Transverse colon (tissue), 4 donors: ENCODE results near the gene FGF1. TPM values are rescaled to one million over a fixed set of nuclear protein-coding genes. Genes with fewer than 3 reads are reported as not detected.

ENCODE experiments used
- DNase-seq: peaks from one replicate; pipeline ENCODE4 v3.0.0-alpha.2; 2019
- H3K27ac ChIP-seq, 4 donors: fragments of 200-600 bp; sonication (generic); 2 replicates each; pipeline ENCODE4 v1.5.1; 2016 to 2018; ENCODE audit warnings: inconsistent platforms in 4 of 4
- H3K27me3 ChIP-seq: fragments of 200-600 bp; sonication (generic); 2 replicates; pipeline ENCODE4 v1.5.1; 2017; ENCODE audit warnings: inconsistent platforms
- H3K36me3 ChIP-seq, 4 donors: fragments of 200-600 bp; sonication (generic); 2 replicates each; pipeline ENCODE4 v1.5.1; 2017 to 2019; ENCODE audit warnings: inconsistent platforms in 4 of 4
- H3K4me1 ChIP-seq, 4 donors: fragments of 200-600 bp; sonication (generic); 2 replicates each; pipeline ENCODE4 v1.5.1; 2017 to 2020; ENCODE audit warnings: inconsistent platforms in 4 of 4
- H3K4me3 ChIP-seq, 4 donors: fragments of 200-600 bp; sonication (generic); 1 replicate in 1 of 4; 2 replicates in 3 of 4; pipeline versions ENCODE4 v1.5.1 to v1.6.1; 2017 to 2019; ENCODE audit warnings: inconsistent platforms in 4 of 4
- H3K9me3 ChIP-seq, 2 donors: fragments of 200-600 bp; sonication (generic); 2 replicates each; pipeline ENCODE4 v1.5.1; 2017 to 2019; ENCODE audit warnings: inconsistent platforms in 2 of 2
- EP300 ChIP-seq: sonication (generic); formaldehyde crosslinking; IDR thresholded peaks from one replicate; pipeline ENCODE4 v1.6.1; 2017; ENCODE audit warnings: antibody characterized with exemption, low read depth
- POLR2A ChIP-seq: fragments of 450-650 bp; IDR thresholded peaks from one replicate; pipeline ENCODE4 v1.6.1; 2016; ENCODE audit warnings: antibody characterized with exemption, mild to moderate bottlenecking, moderate library complexity
- POLR2AphosphoS5 ChIP-seq, 3 donors: sonication (generic); formaldehyde crosslinking; IDR thresholded peaks; one replicate each; pipeline ENCODE4 v1.6.1; 2016; ENCODE audit warnings: antibody characterized with exemption in 3 of 3
- WGBS, 2 donors: methylation state at CpG; one replicate each; pipeline ENCODE4 v1.1.5; 2018; ENCODE audit warnings: low coverage in 1 of 2; 5-methylcytosine and 5-hydroxymethylcytosine counted together
- in situ Hi-C, 4 donors: fragments of 200-750 bp; cut with MboI; loops; one replicate each; pipeline versions ENCODE4 v1.15.0 to v1.15.1; 2017; ENCODE audit warnings: low sequenced_read_pairs in 3 of 4, low pct_ligation_motif_present in 1 of 4, low pct_unique_long_range_greater_than_20kb in 1 of 4
- intact Hi-C: fragments of 100-400 bp; cut with DNase I; formaldehyde crosslinking; loops from one replicate; pipeline ENCODE4 v1.15.1; 2023; ENCODE audit warnings: low total_unique reads
- total RNA-seq, 4 donors: library from RNA; depleted of rRNA; stranded (reverse); fragments of >200 nt; gene quantifications; one replicate each; pipeline ENCODE4 v1.1.0, GENCODE V29; 2016
- TF ChIP-seq, protein P1 (sequence below), 5 experiments: fragments of 200-600 bp in 3 of 5; fragments of 450-650 bp in 2 of 5; sonication (generic) in 3 of 5; IDR thresholded peaks; 1 replicate in 2 of 5; 2 replicates in 3 of 5; pipeline ENCODE4 v1.5.1; 2016 to 2017; ENCODE audit warnings: antibody characterized with exemption in 5 of 5, inconsistent platforms in 3 of 5, mild to moderate bottlenecking in 2 of 5, moderate library complexity in 1 of 5

Gene FGF1
- total RNA-seq, 4 donors from 2014 or later = 0.32 to 0.41 TPM; not detected in 2

GRCh38 chr5:142699184-142699720, 13.4 kb upstream of the FGF1 start:
- TF ChIP-seq POLR2A = no peak
- TF ChIP-seq, protein P1, sequence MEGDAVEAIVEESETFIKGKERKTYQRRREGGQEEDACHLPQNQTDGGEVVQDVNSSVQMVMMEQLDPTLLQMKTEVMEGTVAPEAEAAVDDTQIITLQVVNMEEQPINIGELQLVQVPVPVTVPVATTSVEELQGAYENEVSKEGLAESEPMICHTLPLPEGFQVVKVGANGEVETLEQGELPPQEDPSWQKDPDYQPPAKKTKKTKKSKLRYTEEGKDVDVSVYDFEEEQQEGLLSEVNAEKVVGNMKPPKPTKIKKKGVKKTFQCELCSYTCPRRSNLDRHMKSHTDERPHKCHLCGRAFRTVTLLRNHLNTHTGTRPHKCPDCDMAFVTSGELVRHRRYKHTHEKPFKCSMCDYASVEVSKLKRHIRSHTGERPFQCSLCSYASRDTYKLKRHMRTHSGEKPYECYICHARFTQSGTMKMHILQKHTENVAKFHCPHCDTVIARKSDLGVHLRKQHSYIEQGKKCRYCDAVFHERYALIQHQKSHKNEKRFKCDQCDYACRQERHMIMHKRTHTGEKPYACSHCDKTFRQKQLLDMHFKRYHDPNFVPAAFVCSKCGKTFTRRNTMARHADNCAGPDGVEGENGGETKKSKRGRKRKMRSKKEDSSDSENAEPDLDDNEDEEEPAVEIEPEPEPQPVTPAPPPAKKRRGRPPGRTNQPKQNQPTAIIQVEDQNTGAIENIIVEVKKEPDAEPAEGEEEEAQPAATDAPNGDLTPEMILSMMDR (IDR thresholded peaks at IDR 0.05) = peak; percentile 92 to 97 (median 94)
- H3K27ac ChIP-seq = peak overlapping the region; percentile 38 to 61 (median 59)
- intact Hi-C loops (loop anchor here (5.0 kb wide), 1 partner anchor 87 kb away; no protein-coding TSS in a partner anchor), in situ Hi-C loops (loop anchor here in 3 of 4 donors (5.0 to 25.0 kb wide), 3 partner anchors 42 to 537 kb away; no protein-coding TSS in a partner anchor)
- H3K27me3 ChIP-seq = no peaks in the 10 kb centered on the region
- H3K9me3 ChIP-seq = no peaks in the 10 kb centered on the region
- WGBS, 2 donors = 1% methylated on average over 3 of the region's 3 CpGs; no CpG with 5 or more reads in 1 of the 2 donors
- peaks cover 3 to 21% (median 10%) of the 10 kb centered on the region in 4 donors for H3K4me1 ChIP-seq
- no peaks in the 10 kb centered on the region for H3K36me3 ChIP-seq
- H3K4me3 ChIP-seq = no peak overlapping the region
- peak; percentile 85 for DNase-seq

GRCh38 chr5:142698447-142699183, 12.7 kb upstream of the FGF1 start:
- Histone ChIP-seq H3K4me3 (no peak overlapping the region), H3K9me3 (no peaks in the 10 kb centered on the region), H3K27me3 (no peaks in the 10 kb centered on the region), H3K27ac (peak overlapping the region; percentile 38 to 61 (median 59)), H3K36me3 (no peaks in the 10 kb centered on the region), H3K4me1 (peaks cover 3 to 21% (median 10%) of the 10 kb centered on the region in 4 donors)
- DNase-seq = no peak
- intact Hi-C loops (loop anchor here (5.0 kb wide), 1 partner anchor 86 kb away; no protein-coding TSS in a partner anchor), in situ Hi-C loops (loop anchor here in 3 of 4 donors (5.0 to 25.0 kb wide), 3 partner anchors 41 to 536 kb away; no protein-coding TSS in a partner anchor)
- TF ChIP-seq, protein P1 (IDR thresholded peaks at IDR 0.05) = no peak
- TF ChIP-seq POLR2A (no peak), POLR2AphosphoS5 (IDR thresholded peaks at IDR 0.05) (no peak), EP300 (no peak)
- 60 to 71% methylated on average over 1 to 9 of the region's 9 CpGs for WGBS, 2 donors

DNA sequence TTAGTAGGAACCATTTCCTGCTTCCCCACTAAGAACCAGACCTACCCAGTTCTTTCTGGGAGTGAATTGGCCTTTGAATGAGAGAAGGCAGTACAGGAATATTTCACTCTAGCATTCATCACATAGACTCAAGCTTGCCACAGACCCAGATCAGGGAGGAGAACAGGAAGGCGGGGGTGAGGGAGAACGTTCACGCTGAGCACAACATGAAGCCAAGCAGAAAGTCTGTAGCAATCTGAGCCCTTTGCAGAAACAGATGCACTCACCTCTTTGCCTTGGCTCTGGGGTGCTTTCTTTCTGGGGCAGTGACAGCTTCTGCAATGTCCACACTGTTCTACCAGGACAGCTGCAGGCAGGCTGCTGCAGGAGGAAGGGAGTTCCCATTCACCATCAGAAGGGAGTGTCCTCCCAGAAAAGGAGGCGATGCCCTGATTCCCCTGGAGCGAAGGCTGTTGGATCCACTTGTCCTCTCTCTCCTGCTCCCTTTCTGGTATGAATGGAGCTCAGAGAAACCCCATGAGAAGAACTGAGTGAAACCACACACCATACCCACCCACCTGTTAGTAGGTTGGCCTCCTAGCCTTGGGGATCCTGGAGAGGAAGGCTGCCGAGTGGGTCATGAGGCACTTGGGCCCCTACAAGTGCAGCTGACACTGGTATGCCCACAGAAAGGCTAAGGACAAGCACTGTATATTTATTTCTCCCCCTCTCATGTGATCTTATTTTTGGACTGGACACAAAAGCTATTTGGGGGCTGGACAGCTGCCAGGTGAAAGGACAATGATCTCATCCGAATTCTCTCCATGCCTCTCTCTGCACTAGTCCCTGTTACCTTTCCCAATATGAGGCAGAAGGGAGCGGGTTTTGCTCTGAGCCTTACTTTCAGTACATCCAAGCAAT, 11.7 kb upstream of the FGF1 start:
- intact Hi-C loops (loop anchor here (2.0 to 5.0 kb wide), 2 partner anchors 41 to 85 kb away; no protein-coding TSS in a partner anchor), in situ Hi-C loops (loop anchor here in 3 of 4 donors (5.0 to 25.0 kb wide), 3 partner anchors 40 to 535 kb away; no protein-coding TSS in a partner anchor)
- peak in 1 of 3 donors; percentile 10 for TF ChIP-seq POLR2AphosphoS5 (IDR thresholded peaks at IDR 0.05)
- TF ChIP-seq, protein P1 (IDR thresholded peaks at IDR 0.05) = no peak
- Histone ChIP-seq H3K9me3 (no peaks in the 10 kb centered on the region), H3K27me3 (no peaks in the 10 kb centered on the region), H3K27ac (peak overlapping the region; percentile 38 to 61 (median 59)), H3K4me3 (no peak overlapping the region), H3K36me3 (no peaks in the 10 kb centered on the region), H3K4me1 (peaks cover 3 to 21% (median 10%) of the 10 kb centered on the region in 4 donors)
- DNase-seq = no peak
- 26 to 50% methylated on average over 3 to 8 of the region's 8 CpGs for WGBS, 2 donors
